HG02610 (cell line): ENCODE measurements around the gene KIF26B.
"Not testable (repeated sequence)": the region's sequence is repeated elsewhere in the genome, so short reads cannot be mapped to it uniquely, and the experiment has no call there.

Source experiments
- ATAC-seq: cut with Tn5 transposase; IDR thresholded peaks from one replicate; pipeline ENCODE4 v1.9.1; 2021; ENCODE audit warnings: mild to moderate bottlenecking, moderate library complexity; ENCODE audit not compliant: unreplicated experiment

Gene KIF26B

GRCh38 chr1:245663841-245664240 lies 509.1 kb downstream of the KIF26B start:
- ATAC-seq: no peak

- ATAC-seq: no peak
Observed at GRCh38 chr1:245666412-245666811, 511.6 kb downstream of the KIF26B start.

GRCh38 chr1:245671349-245671748 lies 516.6 kb downstream of the KIF26B start:
- ATAC-seq: no peak

- no peak for ATAC-seq
Observed at GRCh38 chr1:245671966-245672767, 517.4 kb downstream of the KIF26B start.

- not testable (repeated sequence) for ATAC-seq
Observed at GRCh38 chr1:245672836-245673656, 518.3 kb downstream of the KIF26B start.

- peak; percentile 79 for ATAC-seq
Observed at GRCh38 chr1:245673881-245674414, 519.2 kb downstream of the KIF26B start.

- no peak for ATAC-seq
Observed at GRCh38 chr1:245677461-245678240, 522.9 kb downstream of the KIF26B start.

GRCh38 chr1:245678860-245679411 lies 524.2 kb downstream of the KIF26B start:
- no peak for ATAC-seq

GRCh38 chr1:245679821-245680780 lies 525.3 kb downstream of the KIF26B start:
- ATAC-seq: no peak

GRCh38 chr1:245682638-245683628 lies 528.1 kb downstream of the KIF26B start:
- no peak for ATAC-seq

- no peak for ATAC-seq
Observed at GRCh38 chr1:245683676-245684075, 528.9 kb downstream of the KIF26B start.

GRCh38 chr1:245684166-245684565 lies 529.4 kb downstream of the KIF26B start:
- ATAC-seq: no peak

- ATAC-seq: no peak
Observed at GRCh38 chr1:245684571-245684970, 529.8 kb downstream of the KIF26B start.

GRCh38 chr1:245685111-245685810 lies 530.5 kb downstream of the KIF26B start:
- ATAC-seq: no peak

- no peak for ATAC-seq
Observed at GRCh38 chr1:245686006-245686405, 531.2 kb downstream of the KIF26B start.

GRCh38 chr1:245686446-245687030 lies 531.8 kb downstream of the KIF26B start:
- ATAC-seq: no peak

GRCh38 chr1:245687152-245687635 lies 532.4 kb downstream of the KIF26B start:
- no peak for ATAC-seq
